Uterus (tissue), 4 donors: Measurements from ENCODE around the gene CELA3B. TPM values are rescaled to one million over a fixed set of nuclear protein-coding genes. Genes with fewer than 3 reads are reported as not detected.
"Not testable (repeated sequence)": the region's sequence is repeated elsewhere in the genome, so short reads cannot be mapped to it uniquely, and the experiment has no call there.

ENCODE experiments used
- DNase-seq, 2 donors: peaks; one replicate each; pipeline ENCODE4 v3.0.0-alpha.2; 2019 to 2020
- H3K27ac ChIP-seq, 2 donors: fragments of 200-600 bp; sonication (generic); 1 replicate in 1 of 2; 2 replicates in 1 of 2; pipeline ENCODE4 v1.5.1; 2016 to 2018
- H3K27me3 ChIP-seq, 2 donors: fragments of 200-600 bp; sonication (generic); one replicate each; pipeline ENCODE4 v1.5.1; 2018 to 2019; ENCODE audit warnings: control low read depth in 1 of 2
- H3K36me3 ChIP-seq, 2 donors: fragments of 200-600 bp; sonication (generic); one replicate each; pipeline ENCODE4 v1.5.1; 2019; ENCODE audit warnings: control low read depth in 1 of 2
- H3K4me1 ChIP-seq, 2 donors: fragments of 200-600 bp; sonication (generic); one replicate each; pipeline ENCODE4 v1.5.1; 2018 to 2019; ENCODE audit warnings: control low read depth in 1 of 2
- H3K4me3 ChIP-seq, 2 donors: fragments of 200-600 bp; sonication (generic); 1 replicate in 1 of 2; 2 replicates in 1 of 2; pipeline ENCODE4 v1.5.1; 2018 to 2019; ENCODE audit warnings: mild to moderate bottlenecking in 1 of 2
- H3K9me3 ChIP-seq, 2 donors: fragments of 200-600 bp; sonication (generic); one replicate each; pipeline ENCODE4 v1.5.1; 2019; ENCODE audit warnings: control low read depth in 1 of 2
- POLR2A ChIP-seq, 2 donors: fragments of 450-650 bp; IDR thresholded peaks; one replicate each; pipeline ENCODE4 v1.6.1; 2016; ENCODE audit warnings: antibody characterized with exemption in 2 of 2, mild to moderate bottlenecking in 1 of 2, moderate library complexity in 1 of 2
- intact Hi-C: fragments of 100-400 bp; cut with DNase I; formaldehyde crosslinking; loops from one replicate; pipeline ENCODE4 v1.15.1; 2023; ENCODE audit warnings: low total_unique reads
- total RNA-seq, 4 donors: library from RNA; depleted of rRNA in 3 of 4; stranded (reverse); fragments of >200 nt in 3 of 4; gene quantifications; one replicate each; pipeline versions ENCODE4 v1.1.0 to v1.2.4, GENCODE V29; 2014 to 2023
- TF ChIP-seq, protein P1 (sequence below), 4 experiments: fragments of 200-600 bp in 2 of 4; fragments of 450-650 bp in 2 of 4; sonication (generic) in 2 of 4; IDR thresholded peaks; one replicate each; pipeline ENCODE4 v1.5.1; 2016 to 2019; ENCODE audit warnings: antibody characterized with exemption in 4 of 4, mild to moderate bottlenecking in 2 of 4, moderate library complexity in 1 of 4
- donor health status: DM: yes; HTN: yes; CAD: no.

The CELA3B gene
- total RNA-seq, 4 donors from 2014 or later: 0.35 TPM; not detected in 3

DNA sequence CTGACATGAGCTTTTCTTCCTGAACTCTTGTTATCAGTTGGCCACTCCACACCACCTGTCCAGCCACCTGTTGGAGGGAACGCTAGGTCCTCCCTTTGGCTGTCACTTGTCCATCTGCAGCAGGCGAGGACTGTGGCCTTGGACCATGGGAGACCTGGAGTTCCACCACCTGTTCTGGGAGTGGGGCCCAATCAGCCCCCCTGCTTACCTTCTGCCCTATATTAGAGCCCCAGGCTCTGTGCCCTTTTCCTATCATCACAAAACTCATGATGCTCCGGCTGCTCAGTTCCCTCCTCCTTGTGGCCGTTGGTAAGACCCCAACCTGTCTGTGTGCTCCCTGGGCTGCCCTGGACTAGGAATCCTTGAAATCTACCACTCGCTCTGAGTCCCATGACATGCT, 24.6 kb downstream of the CELA3B start, which contains the start of gene CELA3A:
TSS of gene CELA3A (plus strand) at position 249 of the 400 bp plus-strand sequence. CDS start at position 267, 18 bp downstream.
- Histone ChIP-seq H3K27me3 (no peaks in the 10 kb centered on the region), H3K36me3 (no peaks in the 10 kb centered on the region), H3K9me3 (no peaks in the 10 kb centered on the region), H3K4me3 (no peak within 1 kb of the TSS), H3K4me1 (no peaks in the 10 kb centered on the region), H3K27ac (no peak within 1 kb of the TSS)
- DNase-seq: no peak
- intact Hi-C loops: no loop called here
- TF ChIP-seq, protein P1, sequence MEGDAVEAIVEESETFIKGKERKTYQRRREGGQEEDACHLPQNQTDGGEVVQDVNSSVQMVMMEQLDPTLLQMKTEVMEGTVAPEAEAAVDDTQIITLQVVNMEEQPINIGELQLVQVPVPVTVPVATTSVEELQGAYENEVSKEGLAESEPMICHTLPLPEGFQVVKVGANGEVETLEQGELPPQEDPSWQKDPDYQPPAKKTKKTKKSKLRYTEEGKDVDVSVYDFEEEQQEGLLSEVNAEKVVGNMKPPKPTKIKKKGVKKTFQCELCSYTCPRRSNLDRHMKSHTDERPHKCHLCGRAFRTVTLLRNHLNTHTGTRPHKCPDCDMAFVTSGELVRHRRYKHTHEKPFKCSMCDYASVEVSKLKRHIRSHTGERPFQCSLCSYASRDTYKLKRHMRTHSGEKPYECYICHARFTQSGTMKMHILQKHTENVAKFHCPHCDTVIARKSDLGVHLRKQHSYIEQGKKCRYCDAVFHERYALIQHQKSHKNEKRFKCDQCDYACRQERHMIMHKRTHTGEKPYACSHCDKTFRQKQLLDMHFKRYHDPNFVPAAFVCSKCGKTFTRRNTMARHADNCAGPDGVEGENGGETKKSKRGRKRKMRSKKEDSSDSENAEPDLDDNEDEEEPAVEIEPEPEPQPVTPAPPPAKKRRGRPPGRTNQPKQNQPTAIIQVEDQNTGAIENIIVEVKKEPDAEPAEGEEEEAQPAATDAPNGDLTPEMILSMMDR (IDR thresholded peaks at IDR 0.05): no peak
- no peak for TF ChIP-seq POLR2A (IDR thresholded peaks at IDR 0.05)

DNA sequence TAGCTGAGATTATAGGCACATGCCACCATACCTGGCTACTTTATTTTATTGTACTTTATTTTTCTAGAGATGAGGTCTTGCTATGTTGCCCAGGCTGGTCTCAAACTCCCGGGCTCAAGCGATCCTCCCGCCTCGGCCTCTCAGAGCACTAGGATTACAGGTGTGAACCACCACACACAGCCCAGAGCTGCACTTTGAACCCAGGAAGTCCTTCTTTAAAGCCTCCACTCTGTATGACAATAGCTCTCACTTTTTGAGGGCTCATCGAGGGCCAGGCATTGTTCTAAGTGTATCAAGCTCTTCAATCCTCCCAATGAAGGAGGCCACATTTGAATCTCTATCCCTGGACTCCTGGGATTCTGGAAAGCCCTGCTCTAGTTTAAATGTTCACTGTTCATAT, 25.6 kb downstream of the CELA3B start:
- intact Hi-C loops, H3K4me3 ChIP-seq, H3K36me3 ChIP-seq, H3K9me3 ChIP-seq, DNase-seq, H3K4me1 ChIP-seq, H3K27me3 ChIP-seq, H3K27ac ChIP-seq: not testable (repeated sequence)

DNA sequence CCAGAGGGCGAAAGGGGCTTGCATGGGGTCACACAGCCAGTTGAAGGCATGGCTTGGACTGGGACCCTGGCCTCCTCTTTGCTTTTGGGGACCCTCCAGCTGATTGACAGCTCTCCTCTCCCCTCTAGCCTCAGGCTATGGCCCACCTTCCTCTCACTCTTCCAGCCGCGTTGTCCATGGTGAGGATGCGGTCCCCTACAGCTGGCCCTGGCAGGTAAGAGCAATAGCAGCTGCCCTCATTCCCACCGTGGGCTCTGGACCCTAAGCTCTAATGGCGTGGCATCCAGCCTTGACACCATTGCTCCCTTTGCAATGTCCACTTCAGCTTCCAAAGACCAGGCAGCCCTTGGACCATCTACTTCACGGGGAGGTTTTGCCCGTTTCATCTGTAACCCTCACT, 26.1 kb downstream of the CELA3B start:
- H3K4me1 ChIP-seq, intact Hi-C loops, H3K27ac ChIP-seq, H3K27me3 ChIP-seq, H3K4me3 ChIP-seq, H3K9me3 ChIP-seq, DNase-seq, H3K36me3 ChIP-seq: not testable (repeated sequence)

DNA sequence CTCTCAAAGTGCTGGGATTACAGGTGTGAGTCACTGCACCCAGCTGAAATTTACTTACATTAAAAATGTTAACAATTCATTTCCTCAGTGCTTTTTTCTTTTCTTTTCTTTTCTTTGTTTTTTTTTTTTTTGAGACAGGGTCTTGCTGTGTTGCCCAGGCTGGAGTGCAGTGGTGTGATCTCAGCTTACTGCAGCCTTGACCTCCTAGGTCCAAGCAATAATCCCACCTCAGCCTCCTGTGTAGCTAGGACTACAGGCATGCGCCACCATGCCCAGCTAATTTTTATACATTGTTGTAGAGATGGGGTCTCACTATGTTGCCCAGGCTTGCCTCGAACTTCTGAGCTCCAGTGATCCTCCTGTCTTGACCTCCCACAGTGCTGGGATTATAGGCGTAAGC, 27.1 kb downstream of the CELA3B start:
- H3K4me3 ChIP-seq, H3K27ac ChIP-seq, DNase-seq, H3K4me1 ChIP-seq, H3K9me3 ChIP-seq, H3K27me3 ChIP-seq, intact Hi-C loops, H3K36me3 ChIP-seq: not testable (repeated sequence)

DNA sequence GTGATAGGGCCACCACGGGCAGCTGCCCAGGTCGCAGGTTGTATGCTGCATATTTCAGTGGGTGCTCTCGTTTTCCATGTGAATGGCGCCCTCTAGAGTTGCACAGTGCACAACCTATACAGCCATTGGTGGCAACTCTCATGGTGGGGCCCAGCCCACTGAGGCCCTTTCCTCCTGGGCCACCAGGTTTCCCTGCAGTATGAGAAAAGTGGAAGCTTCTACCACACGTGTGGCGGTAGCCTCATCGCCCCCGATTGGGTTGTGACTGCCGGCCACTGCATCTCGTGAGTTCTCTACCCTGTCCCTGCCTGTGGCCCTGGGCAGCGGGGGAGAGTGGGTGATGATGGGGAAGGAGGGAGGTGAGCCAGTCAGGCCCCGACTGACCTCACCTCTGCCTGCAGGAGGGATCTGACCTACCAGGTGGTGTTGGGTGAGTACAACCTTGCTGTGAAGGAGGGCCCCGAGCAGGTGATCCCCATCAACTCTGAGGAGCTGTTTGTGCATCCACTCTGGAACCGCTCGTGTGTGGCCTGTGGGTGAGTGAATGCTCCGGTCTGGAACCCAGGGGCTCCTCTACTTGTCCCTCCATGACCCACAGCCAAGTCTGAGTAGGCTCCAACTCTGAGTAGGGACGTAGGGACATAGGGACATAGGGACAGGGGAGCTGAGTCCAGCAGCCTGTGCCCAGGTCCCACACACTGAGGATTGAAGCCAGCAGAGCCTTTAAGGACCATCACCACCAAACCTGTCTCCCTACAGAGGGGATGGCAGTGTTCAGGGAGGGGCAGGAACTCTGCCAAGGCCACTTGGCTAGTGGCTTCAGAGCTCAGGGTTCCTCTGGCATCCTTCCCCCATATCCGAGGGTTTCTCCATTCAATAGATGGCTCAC, 28.7 kb downstream of the CELA3B start:
- H3K27ac ChIP-seq, H3K27me3 ChIP-seq, H3K9me3 ChIP-seq, H3K4me1 ChIP-seq, H3K36me3 ChIP-seq, intact Hi-C loops, H3K4me3 ChIP-seq, DNase-seq: not testable (repeated sequence)

DNA sequence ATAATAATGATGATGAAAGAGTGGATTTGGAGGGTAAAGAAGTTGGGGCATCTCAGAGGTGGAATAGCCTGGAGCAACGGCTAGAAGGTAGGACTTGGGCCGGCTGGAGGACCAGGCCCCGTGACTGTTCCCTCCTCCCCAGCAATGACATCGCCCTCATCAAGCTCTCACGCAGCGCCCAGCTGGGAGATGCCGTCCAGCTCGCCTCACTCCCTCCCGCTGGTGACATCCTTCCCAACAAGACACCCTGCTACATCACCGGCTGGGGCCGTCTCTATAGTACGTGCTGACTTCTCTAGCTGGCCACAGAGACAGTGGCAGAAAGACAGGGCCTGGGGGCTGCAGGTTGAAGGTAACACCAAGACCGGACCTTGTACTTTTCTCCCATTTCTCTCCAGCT, 29.9 kb downstream of the CELA3B start:
- H3K9me3 ChIP-seq, H3K27me3 ChIP-seq, intact Hi-C loops, H3K27ac ChIP-seq, H3K36me3 ChIP-seq, H3K4me3 ChIP-seq, DNase-seq, H3K4me1 ChIP-seq: not testable (repeated sequence)

DNA sequence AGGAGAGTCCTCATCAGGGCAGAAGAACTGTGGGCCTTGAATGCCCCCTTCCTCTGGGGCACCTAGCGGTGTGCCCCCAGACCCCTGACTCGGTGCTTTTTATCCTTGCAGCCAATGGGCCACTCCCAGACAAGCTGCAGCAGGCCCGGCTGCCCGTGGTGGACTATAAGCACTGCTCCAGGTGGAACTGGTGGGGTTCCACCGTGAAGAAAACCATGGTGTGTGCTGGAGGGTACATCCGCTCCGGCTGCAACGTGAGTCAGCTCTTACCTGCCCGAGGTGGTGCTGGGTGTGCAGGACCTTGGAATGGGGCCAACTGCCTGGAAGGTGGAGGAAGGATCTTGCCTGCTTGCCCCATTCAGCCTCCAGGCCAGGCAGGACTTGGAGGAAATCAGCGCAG, 30.4 kb downstream of the CELA3B start:
- intact Hi-C loops, H3K4me1 ChIP-seq, H3K36me3 ChIP-seq, H3K27me3 ChIP-seq, DNase-seq, H3K9me3 ChIP-seq, H3K27ac ChIP-seq, H3K4me3 ChIP-seq: not testable (repeated sequence)

DNA sequence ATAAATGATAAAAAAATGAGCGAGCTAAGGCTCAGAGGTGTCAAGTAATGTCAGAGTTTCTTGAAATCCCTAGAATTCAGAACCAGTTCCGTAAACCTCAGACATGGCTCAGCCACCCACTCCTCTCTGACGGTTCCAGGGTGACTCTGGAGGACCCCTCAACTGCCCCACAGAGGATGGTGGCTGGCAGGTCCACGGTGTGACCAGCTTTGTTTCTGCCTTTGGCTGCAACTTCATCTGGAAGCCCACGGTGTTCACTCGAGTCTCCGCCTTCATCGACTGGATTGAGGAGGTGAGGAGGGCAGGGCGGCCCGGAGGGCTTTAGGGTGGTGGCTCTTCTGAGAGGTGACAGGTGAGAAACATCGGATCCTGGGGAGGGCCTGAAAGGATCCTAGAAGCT, 32.7 kb downstream of the CELA3B start:
- intact Hi-C loops, H3K4me3 ChIP-seq, H3K27ac ChIP-seq, H3K4me1 ChIP-seq, DNase-seq, H3K27me3 ChIP-seq, H3K36me3 ChIP-seq, H3K9me3 ChIP-seq: not testable (repeated sequence)

DNA sequence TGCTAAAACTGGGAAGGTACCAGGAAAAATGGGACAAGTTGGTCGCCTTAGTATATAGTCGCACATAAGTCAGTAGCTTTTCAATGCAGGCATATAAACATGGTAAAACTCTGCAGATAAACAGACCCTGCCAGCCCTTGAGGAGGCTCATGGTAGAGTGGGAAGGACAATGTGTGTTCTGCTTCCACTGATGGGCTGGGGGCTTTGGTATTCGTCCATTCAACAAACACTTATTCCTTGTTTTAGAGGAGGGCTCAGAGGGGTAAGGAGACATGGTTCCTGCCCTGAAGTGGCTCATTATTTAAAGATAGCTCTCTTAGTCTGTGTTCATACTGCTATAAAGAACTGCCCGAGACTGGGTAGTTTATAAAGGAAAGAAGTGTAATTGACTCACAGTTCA, 35.9 kb downstream of the CELA3B start:
- H3K36me3 ChIP-seq, H3K4me1 ChIP-seq, intact Hi-C loops, H3K9me3 ChIP-seq, H3K27ac ChIP-seq, DNase-seq, H3K4me3 ChIP-seq, H3K27me3 ChIP-seq: not testable (repeated sequence)

DNA sequence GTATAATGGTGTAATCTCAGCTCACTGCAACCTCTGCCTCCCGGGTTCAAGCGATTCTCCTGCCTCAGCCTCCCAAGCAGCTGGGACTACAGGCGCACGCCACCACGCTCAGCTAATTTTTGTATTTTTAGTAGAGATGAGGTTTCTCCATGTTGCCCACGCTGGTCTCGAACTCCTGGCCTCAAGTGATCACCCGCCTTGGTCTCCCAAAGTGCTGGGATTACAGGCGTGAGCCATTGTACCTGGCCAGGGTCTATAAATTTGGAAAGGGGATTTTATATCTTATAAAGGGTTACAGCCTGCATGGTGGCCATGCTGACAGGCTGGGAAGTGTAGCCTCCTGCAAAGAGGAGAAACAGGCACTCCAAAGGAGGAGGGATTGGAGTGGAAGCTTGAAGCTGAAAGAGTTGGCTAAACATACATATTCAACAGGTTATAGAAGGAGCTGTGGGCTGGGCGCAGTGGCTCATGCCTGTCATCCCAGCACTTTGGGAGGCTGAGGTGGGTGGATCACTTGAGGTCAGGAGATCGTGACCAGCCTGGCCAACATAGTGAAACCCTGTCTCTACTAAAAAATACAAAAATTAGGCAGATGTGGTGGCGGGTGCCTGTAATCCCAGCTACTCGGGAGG, 37.9 kb downstream of the CELA3B start:
- H3K4me1 ChIP-seq, intact Hi-C loops, H3K9me3 ChIP-seq, H3K27ac ChIP-seq, DNase-seq, H3K36me3 ChIP-seq, H3K27me3 ChIP-seq, H3K4me3 ChIP-seq: not testable (repeated sequence)
